PFSK-1 (cell line): ENCODE data around the gene DGCR2.

Experiments
- FOXP2 ChIP-seq: optimal IDR thresholded peaks from 2 replicates; pipeline ENCODE3; 2011; ENCODE audit warnings: borderline replicate concordance, control low read depth, inconsistent platforms; ENCODE audit not compliant: insufficient read depth; ENCODE audit errors: extremely low read length, extremely low read depth
- POLR2AphosphoS5 ChIP-seq: IDR thresholded peaks from 2 replicates; pipeline ENCODE4 v1.6.1; 2012; ENCODE audit warnings: low read depth, mild to moderate bottlenecking, control low read depth, low read length, moderate library complexity
- SIN3A ChIP-seq: IDR thresholded peaks from 2 replicates; pipeline ENCODE4 v1.6.1; 2012; ENCODE audit warnings: mild to moderate bottlenecking, low read length, moderate library complexity, borderline replicate concordance; ENCODE audit not compliant: insufficient read depth
- TAF1 ChIP-seq: IDR thresholded peaks from 2 replicates; pipeline ENCODE4 v1.6.1; 2012; ENCODE audit warnings: low read length, control low read depth, borderline replicate concordance; ENCODE audit not compliant: insufficient read depth
- TF ChIP-seq, protein P1 (sequence below), 2 experiments: IDR thresholded peaks; 2 replicates each; pipeline versions ENCODE4 v1.6.1 to v1.8.0; 2011 to 2012; ENCODE audit warnings: low read depth in 2 of 2, low read length in 2 of 2, control low read depth in 1 of 2, inconsistent platforms in 1 of 2, mild to moderate bottlenecking in 1 of 2, moderate library complexity in 1 of 2; ENCODE audit not compliant: insufficient read depth in 1 of 2

DGCR2 gene

DNA sequence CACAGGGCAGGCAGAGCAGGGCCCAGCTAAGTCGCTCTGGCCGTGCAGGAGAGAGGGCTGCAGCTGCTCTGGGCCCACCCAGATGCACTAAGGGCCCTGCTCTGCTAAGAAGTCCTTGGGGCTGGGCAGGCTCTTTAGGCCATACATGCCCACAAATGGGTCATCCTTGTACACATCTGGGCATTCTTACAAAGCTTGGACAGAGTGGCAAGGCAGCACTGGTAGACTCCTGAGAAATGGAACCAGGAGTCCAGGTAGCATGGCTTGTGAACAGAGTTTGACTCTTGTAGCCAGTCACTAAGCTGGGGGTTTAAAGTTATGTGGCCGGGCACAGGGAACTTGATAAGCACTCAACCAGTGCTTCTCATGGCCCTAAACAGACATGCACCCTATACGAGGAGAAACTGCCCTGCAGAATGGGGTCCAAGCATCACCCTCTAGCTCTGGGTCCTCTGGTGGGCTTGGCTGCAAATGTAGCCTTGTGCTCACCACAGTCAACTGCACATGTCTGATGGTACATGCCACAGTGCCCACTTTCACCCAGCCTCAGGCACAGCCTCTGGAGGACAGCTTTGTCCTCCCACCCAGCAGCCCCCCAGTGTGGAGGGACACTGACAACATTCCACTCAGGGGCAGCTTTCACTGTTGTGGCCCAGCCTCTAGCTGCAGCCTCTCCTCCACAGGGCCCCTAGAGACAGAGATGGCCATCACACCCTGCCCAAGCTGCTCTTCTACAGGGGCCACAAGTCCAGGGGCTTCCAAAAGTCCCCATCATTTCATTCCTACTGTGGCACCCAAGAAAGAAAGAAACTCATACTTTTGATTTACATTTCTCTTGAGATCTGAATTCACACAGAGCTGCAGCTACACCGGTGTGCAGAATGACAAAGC lies 75.2 kb downstream of the DGCR2 start:
- TF ChIP-seq TAF1 = no peak
- TF ChIP-seq POLR2AphosphoS5 = no peak
- TF ChIP-seq, protein P1, sequence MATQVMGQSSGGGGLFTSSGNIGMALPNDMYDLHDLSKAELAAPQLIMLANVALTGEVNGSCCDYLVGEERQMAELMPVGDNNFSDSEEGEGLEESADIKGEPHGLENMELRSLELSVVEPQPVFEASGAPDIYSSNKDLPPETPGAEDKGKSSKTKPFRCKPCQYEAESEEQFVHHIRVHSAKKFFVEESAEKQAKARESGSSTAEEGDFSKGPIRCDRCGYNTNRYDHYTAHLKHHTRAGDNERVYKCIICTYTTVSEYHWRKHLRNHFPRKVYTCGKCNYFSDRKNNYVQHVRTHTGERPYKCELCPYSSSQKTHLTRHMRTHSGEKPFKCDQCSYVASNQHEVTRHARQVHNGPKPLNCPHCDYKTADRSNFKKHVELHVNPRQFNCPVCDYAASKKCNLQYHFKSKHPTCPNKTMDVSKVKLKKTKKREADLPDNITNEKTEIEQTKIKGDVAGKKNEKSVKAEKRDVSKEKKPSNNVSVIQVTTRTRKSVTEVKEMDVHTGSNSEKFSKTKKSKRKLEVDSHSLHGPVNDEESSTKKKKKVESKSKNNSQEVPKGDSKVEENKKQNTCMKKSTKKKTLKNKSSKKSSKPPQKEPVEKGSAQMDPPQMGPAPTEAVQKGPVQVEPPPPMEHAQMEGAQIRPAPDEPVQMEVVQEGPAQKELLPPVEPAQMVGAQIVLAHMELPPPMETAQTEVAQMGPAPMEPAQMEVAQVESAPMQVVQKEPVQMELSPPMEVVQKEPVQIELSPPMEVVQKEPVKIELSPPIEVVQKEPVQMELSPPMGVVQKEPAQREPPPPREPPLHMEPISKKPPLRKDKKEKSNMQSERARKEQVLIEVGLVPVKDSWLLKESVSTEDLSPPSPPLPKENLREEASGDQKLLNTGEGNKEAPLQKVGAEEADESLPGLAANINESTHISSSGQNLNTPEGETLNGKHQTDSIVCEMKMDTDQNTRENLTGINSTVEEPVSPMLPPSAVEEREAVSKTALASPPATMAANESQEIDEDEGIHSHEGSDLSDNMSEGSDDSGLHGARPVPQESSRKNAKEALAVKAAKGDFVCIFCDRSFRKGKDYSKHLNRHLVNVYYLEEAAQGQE (IDR thresholded peaks at IDR 0.05; ENCODE audit: insufficient read depth in 1 of 2, low read depth in 2 of 2, low read length in 2 of 2) = no peak
- no peak for TF ChIP-seq SIN3A
- TF ChIP-seq FOXP2 = no peak

DNA sequence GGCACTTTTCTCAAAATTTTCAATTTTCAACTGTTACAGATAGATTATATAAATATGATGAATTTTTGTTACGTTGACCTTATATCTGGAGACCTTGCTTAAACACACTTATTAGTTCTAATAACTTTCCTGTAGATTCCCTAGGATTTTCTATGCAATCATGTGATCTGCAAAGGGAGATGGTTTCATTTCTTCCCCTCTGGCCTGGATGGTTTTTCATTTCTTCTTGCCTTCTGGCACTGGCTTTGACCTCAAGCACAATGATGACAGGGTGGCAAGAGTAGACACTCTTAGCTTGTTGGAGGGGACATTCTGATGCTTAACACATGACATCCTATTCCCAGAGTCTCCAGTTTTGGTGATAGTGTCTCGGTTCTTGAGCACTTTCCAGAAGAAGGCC lies 75.9 kb downstream of the DGCR2 start:
- TF ChIP-seq FOXP2 = no peak

DNA sequence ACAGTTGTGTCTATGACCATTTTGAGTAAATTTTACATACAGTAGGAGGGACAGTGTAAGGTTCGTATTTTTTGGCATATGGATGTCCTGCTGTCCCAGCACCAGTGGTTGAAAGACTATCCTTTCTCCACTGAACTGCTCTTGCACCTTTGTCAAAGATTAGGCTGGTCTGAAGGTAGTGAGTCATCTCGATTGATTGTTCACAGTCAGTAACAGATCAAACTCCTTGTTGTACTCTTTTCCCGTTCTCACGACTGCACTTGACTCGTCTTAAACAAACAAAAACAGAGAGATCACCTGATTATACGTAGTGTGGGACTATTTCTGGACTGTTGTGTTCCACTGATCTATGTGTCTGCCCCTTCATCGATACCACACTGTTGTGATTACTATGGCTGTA lies 77.1 kb downstream of the DGCR2 start:
- TF ChIP-seq TAF1 (no peak), SIN3A (no peak), POLR2AphosphoS5 (no peak), FOXP2 (no peak)
- TF ChIP-seq, protein P1 (IDR thresholded peaks at IDR 0.05; ENCODE audit: insufficient read depth in 1 of 2, low read depth in 2 of 2, low read length in 2 of 2) = no peak

DNA sequence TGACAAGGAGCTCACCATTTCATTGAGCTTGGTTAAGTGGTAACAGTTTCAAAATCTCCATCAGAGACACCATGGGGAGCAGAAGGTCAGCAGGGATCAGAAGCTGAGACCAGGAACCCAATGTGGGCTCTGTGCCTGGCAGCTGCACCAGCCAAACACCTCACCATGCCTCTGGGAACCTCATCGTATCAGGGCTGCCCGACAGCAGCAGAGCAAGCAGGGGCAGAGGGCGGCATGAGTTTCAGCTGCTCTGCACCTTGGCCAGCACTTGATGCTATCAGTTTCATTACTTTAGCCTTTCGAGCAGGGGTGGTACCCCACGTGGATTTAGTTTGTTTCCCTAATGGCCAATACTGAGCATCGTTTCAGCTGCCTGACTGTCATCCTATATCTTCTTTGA lies 77.8 kb downstream of the DGCR2 start:
- no peak for TF ChIP-seq TAF1
- TF ChIP-seq, protein P1 (IDR thresholded peaks at IDR 0.05; ENCODE audit: insufficient read depth in 1 of 2, low read depth in 2 of 2, low read length in 2 of 2) = no peak
- no peak for TF ChIP-seq FOXP2
- no peak for TF ChIP-seq POLR2AphosphoS5
- no peak for TF ChIP-seq SIN3A

DNA sequence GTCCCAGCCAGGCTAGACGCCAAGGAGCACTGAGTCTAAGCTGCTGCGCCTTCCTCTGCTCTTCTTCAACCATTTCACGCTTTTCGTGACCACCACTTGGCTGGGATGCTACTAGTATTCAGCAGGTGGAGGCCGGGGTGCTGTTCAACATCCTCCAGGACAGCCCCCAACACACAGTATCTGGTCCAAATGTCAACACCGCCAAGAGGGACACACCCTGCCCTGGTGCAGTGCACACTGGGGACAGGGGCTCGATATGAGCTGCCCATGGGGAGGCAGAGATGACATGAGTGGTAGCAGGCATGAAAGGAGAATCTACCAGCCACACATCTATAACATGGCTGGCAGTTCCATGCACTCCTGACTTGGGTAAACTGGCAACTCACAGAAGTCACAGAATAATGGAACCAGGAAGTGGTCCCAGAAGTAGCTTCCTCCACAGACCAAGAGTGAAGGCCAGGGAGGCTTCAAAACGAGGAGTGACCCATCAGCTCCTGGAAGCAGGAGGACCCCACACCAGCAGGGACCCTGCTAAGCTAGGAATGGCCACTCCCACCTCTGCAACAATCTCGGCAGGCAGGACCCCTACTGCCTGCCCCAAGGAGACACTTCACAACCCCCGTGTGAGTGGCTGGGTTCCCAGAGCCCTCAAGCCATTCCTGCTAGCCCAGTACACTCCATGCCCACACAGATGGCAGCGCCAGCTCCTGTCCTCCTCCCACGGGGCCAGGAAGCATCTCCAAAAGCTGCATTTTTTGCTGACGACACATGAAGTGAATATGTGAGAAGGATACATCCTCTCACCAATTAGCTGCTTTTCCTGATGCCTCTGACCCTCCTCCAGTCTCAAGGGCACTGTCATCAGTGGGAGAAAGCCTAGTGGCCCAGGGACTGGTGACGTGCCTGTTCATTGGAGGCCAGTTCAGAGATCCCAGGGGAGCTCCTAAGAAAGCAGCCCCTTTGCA lies 78.8 kb downstream of the DGCR2 start:
- TF ChIP-seq POLR2AphosphoS5 (no peak), TAF1 (no peak), SIN3A (no peak), FOXP2 (no peak)
